ENCODE measurements around the gene KCNQ1. TPM values are rescaled to one million over a fixed set of nuclear protein-coding genes. Genes with fewer than 3 reads are reported as not detected.
A peak's percentile ranks its signal among the peaks of the same experiment; 100 is the strongest.

Gene KCNQ1
- total and polyA plus RNA-seq, 9 donors: 1.4 to 17.2 (median 3.8) TPM

- no peak overlapping the region for H3K4me3 ChIP-seq
- DNase-seq: peak in 3 of 5 donors; percentile 3 to 27 (median 8)
- H3K4me1 ChIP-seq (ENCODE audit: insufficient read depth): peaks cover 28% of the 10 kb centered on the region
- intact Hi-C loops (cut with DNase I): loop anchor here in 2 of 4 donors (10.0 kb wide), 1 partner anchor 160 kb away; no protein-coding TSS in a partner anchor
- WGBS, 3 donors: 77 to 80% (median 77%) methylated on average over 9 of the region's 9 CpGs
- no peaks in the 10 kb centered on the region for H3K9me3 ChIP-seq
- no peaks in the 10 kb centered on the region for H3K36me3 ChIP-seq
- TF ChIP-seq CTCF (IDR thresholded peaks at IDR 0.05) (no peak), EP300 (IDR thresholded peaks at IDR 0.05) (no peak), POLR2A (IDR thresholded peaks at IDR 0.05) (no peak)
- H3K27ac ChIP-seq: no peak overlapping the region
- no peaks in the 10 kb centered on the region for H3K27me3 ChIP-seq
Measured at GRCh38 chr11:2694995-2695939, 250.5 kb downstream of the KCNQ1 start.

- peak in 1 of 5 donors; percentile 5 for DNase-seq
- Histone ChIP-seq H3K27me3 (no peaks in the 10 kb centered on the region), H3K9me3 (no peaks in the 10 kb centered on the region), H3K27ac (no peak overlapping the region), H3K4me3 (no peak overlapping the region), H3K36me3 (no peaks in the 10 kb centered on the region), H3K4me1 (ENCODE audit: insufficient read depth) (peaks cover 19% of the 10 kb centered on the region)
- intact Hi-C loops (cut with DNase I): loop anchor here in 2 of 4 donors (10.0 kb wide), 1 partner anchor 162 kb away; no protein-coding TSS in a partner anchor
- 57 to 72% (median 69%) methylated on average over 5 of the region's 5 CpGs for WGBS, 3 donors
- no peak for TF ChIP-seq CTCF (IDR thresholded peaks at IDR 0.05)
Measured at GRCh38 chr11:2696455-2696854, 251.6 kb downstream of the KCNQ1 start.

GRCh38 chr11:2697866-2698265 is 253.1 kb downstream of the KCNQ1 start:
- no peak for TF ChIP-seq CTCF (IDR thresholded peaks at IDR 0.05)
- TF ChIP-seq POLR2A (IDR thresholded peaks at IDR 0.05): no peak
- no peak for TF ChIP-seq EP300 (IDR thresholded peaks at IDR 0.05)
- Histone ChIP-seq H3K27ac (no peak overlapping the region), H3K4me3 (peak overlapping the region; percentile 81), H3K36me3 (no peaks in the 10 kb centered on the region), H3K9me3 (no peaks in the 10 kb centered on the region), H3K4me1 (ENCODE audit: insufficient read depth) (peaks cover 11% of the 10 kb centered on the region), H3K27me3 (no peaks in the 10 kb centered on the region)
- intact Hi-C loops (cut with DNase I): loop anchor here in 2 of 4 donors (2.0 to 10.0 kb wide), 2 partner anchors 163 to 187 kb away; partner anchors contain the start of gene CDKN1C (in 1 of the 2)
- DNase-seq: no peak
- 11 to 53% (median 27%) methylated on average over 1 of the region's 1 CpG for WGBS, 3 donors

GRCh38 chr11:2698386-2699184 is 253.8 kb downstream of the KCNQ1 start:
- no peaks in the 10 kb centered on the region for H3K9me3 ChIP-seq
- DNase-seq: peak in 2 of 5 donors; percentile 9 to 20
- WGBS, 3 donors: 48 to 56% (median 51%) methylated on average over 20 of the region's 20 CpGs
- no peak overlapping the region for H3K27ac ChIP-seq
- intact Hi-C loops (cut with DNase I): loop anchor here in 2 of 4 donors (2.0 to 10.0 kb wide), 2 partner anchors 164 to 186 kb away; partner anchors contain the start of gene CDKN1C (in 1 of the 2)
- H3K27me3 ChIP-seq: no peaks in the 10 kb centered on the region
- no peak for TF ChIP-seq EP300 (IDR thresholded peaks at IDR 0.05)
- peak overlapping the region; percentile 81 for H3K4me3 ChIP-seq
- H3K4me1 ChIP-seq (ENCODE audit: insufficient read depth): peaks cover 8% of the 10 kb centered on the region
- no peaks in the 10 kb centered on the region for H3K36me3 ChIP-seq
